NCI-H1417 (cell line): Measurements from ENCODE around the gene AFTPH.
"Not testable (repeated sequence)": the region's sequence is repeated elsewhere in the genome, so short reads cannot be mapped to it uniquely, and the experiment has no call there.

Source experiments
- DNase-seq, 3 experiments: peaks; one replicate each; lab custom pipeline; 2025; lab: John Stamatoyannopoulos, UW

The AFTPH gene

DNA sequence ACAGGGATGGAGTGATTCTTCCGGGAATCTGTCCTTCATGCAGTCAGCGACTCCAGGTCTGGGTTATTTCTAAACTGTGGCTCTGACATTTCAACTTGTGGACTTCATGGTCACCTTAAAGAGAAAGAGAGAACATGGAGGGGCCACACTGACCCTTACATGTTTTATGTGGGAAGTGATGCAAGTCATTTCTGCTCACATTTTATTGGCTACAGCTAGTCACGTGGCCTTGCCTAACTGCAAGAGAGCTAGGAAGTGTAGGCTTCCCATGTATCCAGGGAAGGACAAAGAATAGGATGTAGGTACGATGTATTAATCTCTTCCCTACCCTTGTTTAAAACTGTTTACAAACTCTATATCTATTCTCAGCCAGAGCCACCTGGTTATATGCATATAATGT is 30.3 kb upstream of the AFTPH start:
- DNase-seq: peak in 2 of 3 experiments; percentile 82 to 95

GRCh38 chr2:64498438-64498837 is 25.7 kb upstream of the AFTPH start:
- DNase-seq: no peak

DNA sequence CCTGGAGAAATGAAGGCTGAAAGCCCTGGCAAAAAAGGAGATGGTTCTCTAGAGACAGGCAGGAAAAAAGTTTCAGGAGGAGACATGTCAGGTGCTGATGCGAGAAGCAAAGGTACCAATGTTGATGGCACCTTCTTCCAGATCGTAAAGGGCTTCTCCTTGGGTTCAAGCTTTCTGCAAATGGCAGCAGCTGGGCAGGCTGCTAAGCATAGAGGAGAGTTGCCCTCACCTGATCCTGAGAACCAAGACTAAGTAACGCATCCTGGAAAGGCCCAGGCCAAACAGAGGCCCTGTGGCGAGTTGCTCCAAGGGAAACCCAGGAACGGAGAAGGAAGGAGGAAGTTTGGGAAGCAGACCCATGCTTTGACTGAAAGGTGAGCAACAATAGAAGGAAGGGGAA is 23.6 kb upstream of the AFTPH start:
- DNase-seq: no peak

GRCh38 chr2:64501946-64502345 is 22.2 kb upstream of the AFTPH start:
- no peak for DNase-seq

- DNase-seq: no peak
These were observed 21.3 kb upstream of the AFTPH start for GRCh38 chr2:64502860-64503259.

DNA sequence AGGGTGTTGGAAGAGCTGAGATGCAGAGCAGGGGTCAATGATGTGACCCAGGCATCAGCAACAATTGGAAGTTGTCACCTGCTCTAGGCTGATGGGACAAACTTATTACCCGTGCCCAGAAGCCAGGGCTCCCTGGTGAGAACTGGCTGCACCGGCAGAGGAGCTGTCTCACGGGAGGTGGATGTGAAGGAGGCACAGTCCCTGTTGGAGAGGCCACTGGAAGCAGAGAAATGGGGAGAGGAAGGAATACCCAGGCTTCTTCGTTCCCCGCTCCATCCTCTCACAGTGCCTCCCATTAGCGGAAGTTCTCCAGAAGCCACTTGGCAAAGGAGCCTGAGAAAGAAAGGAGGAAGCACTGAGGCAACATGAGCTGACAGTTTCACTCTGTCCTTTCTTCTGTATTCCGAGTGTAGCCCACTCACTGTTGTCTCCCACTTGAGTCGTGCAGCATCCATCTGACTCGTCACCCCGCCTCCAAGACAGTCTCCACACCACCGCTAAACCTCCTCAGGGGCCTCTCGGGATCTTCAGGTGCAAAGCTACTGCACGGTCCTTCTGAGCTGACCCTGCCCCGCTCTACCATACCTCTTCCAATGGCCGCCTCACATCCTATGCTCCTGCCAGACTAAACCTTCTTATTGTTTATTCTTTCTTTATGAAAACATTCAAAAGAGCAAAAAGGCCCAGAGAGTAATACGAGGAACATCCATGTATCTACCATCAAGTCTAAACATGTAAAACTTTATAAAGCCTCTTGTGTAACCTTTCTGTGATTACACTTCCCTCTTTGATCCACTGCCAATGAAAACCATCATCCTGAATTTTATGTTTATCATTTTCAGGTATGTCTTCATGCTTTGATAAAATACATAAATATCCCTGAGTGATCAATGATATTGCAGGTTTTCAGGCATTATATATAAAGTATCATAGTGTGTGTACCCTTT is 19.1 kb upstream of the AFTPH start:
- DNase-seq: no peak

- DNase-seq: no peak
These were observed 17.4 kb upstream of the AFTPH start for GRCh38 chr2:64506686-64507085.

GRCh38 chr2:64514008-64514407 is 10.1 kb upstream of the AFTPH start:
- DNase-seq: no peak

GRCh38 chr2:64515086-64515485 is 9.0 kb upstream of the AFTPH start:
- peak in 1 of 3 experiments; percentile 22 for DNase-seq

GRCh38 chr2:64516651-64517510 is 7.2 kb upstream of the AFTPH start:
- DNase-seq: peak in 1 of 3 experiments; percentile 40

GRCh38 chr2:64517511-64517884 is 6.6 kb upstream of the AFTPH start:
- no peak for DNase-seq

GRCh38 chr2:64522843-64523428 is 1.2 kb upstream of the AFTPH start:
- DNase-seq: peak; percentile 93 to 99 (median 98)

- peak; percentile 63 to 90 (median 80) for DNase-seq
These were observed 632 bp downstream of the AFTPH start for GRCh38 chr2:64524604-64525316.

DNA sequence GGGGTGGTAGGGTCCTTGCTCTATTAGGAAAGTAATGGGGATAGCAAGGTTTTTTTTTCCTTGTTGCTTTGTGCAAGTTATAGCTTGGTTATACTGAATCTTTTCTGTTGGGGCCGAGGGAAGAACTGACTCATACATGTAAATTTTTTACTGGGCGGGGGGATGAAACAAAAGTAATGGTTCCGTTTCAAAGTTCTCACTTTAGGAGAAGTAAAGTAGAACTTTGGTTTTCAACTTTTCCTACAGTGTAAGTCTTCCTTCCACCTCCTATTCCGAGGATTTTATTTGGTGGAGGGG is 1.1 kb downstream of the AFTPH start:
- no peak for DNase-seq

DNA sequence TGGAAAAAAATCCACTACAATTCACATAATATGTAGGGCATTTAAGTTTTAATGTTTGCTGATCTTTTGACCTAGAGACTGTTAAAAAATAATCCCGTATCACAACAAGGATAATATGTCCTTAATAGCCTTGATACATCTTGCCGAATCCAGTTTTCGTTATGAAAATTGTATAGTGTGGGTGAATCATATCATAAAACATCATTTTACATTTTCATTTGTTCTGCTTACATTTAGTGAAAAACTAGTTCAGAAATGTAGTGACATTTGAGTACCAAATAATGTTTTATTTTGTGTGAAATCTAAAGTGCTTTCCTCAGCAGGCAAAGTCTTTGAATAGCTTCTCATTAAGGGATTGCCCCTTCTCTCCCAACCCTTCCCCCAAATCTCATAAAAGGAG is 1.9 kb downstream of the AFTPH start:
- DNase-seq: no peak

DNA sequence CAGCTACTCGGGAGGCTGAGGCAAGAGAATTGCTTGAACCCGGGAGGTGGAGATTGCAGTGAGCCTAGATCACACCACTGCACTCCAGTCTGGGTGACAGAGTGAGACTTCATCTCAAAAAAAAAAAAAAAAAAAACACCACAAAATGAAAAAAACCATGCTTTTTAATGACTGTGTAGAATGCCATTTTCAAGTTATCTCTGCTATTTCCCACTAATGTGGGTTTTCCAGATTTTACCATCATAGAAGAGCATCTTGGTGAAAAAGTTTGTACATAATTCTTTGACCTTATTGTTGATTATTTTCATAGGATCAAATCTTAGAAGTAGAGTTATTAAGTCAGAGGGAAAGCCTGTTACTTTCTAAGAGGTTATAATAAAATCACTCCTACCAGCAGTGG is 6.8 kb downstream of the AFTPH start:
- not testable (repeated sequence) for DNase-seq

DNA sequence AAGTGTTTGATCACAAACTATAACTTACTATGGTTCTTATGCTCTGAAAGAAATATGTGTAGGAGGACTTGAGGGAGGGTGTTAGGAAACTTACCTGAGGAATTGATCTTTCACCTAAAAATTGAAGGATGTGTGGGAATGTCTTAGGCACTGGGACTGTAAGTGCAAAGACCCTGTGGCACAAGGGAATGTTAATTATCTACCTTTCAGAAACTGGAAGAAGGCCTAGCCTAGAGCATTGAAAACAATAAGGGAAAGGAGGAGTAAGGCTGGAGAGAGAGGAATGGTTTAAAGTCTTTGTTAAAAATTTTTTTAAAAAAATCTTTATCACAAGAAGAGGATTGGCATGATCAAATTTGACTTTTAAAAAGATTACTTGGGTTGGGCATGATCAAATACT is 7.9 kb downstream of the AFTPH start:
- no peak for DNase-seq

DNA sequence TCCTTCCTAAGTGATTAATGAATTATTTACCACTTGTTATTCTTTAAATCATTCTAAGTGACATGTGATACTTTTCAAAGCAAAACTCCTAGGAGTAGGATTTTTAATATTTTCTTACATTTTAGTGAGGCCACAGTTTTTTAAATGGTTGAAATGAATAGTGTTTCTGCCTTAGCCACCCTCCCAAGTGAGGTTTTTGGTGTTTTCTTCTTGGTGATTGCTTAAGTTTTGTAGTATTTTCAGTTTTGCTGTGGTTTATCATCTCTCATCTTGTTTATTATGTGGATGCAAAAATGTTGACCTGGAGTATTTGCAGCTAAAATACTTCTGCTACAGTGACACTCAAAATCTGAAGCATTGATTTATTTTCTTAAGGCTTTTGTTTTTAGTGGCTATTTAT is 9.8 kb downstream of the AFTPH start:
- no peak for DNase-seq

DNA sequence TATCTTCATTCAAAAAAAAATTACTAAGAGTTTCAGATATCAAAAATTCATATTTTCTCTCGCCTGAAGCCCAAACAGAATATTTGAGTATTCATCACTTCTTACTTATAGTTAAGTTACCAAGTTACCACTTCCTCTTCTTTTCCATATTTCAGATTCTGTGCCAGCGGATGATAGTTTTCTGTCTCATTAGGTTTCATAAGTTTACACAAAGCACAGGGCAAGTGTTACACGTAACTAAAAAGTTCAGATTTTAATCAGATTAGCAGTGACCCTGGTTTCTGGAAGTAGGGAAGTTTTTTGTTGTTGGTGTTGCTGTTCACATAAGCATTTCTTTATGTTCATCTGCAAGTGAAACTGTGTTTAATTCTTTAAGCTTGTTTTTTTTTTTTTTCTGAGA is 10.2 kb downstream of the AFTPH start:
- DNase-seq: no peak

DNA sequence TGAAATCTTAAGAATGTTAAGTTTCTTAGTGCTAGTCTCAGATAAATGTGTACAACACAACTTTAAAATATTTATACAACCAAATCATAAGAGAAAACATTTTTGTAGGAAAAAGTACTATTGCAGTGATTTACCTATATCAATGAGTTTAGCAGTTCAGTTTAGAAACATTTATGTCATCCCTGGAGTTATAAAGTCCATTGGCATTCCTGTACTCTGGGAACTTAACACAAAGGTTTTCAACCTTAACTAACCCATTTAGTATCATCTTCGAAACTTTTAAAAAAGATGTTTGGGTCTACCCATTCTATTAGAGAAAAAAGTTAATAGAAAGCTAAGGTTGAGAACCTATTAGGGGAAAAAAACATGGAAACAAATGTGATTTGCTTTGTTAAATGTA is 10.9 kb downstream of the AFTPH start:
- DNase-seq: no peak

DNA sequence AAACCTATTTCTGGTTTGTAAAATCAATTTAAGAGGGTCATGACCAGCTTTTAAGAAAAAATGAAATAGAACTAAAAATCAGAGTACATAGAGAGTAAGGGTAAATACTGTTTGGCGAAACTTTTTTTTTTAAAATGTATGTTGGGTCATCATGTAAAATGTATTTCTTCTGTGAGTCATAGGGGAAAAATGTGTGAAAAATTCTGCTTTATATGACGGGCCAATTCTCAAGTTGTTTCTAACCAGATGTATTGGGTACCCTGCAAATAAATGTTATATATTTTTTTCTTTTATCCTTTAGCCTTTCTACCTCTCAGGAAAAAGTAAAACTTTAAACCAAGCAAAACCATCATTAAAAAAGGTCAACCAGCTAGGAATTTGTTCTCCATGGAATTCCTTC is 13.9 kb downstream of the AFTPH start:
- DNase-seq: no peak
